Skeletal muscle cell (primary cell): ENCODE results near the gene MAD1L1.

Experiments used
- DNase-seq: peaks from one replicate; pipeline ENCODE4 v3.0.0-alpha.2; 2010; ENCODE audit warnings: low read depth
- H3K4me3 ChIP-seq: 2 replicates; pipeline ENCODE4 v1.5.1; 2011; ENCODE audit warnings: low read depth, mild to moderate bottlenecking, control low read depth, low read length, moderate library complexity

The MAD1L1 gene

DNA sequence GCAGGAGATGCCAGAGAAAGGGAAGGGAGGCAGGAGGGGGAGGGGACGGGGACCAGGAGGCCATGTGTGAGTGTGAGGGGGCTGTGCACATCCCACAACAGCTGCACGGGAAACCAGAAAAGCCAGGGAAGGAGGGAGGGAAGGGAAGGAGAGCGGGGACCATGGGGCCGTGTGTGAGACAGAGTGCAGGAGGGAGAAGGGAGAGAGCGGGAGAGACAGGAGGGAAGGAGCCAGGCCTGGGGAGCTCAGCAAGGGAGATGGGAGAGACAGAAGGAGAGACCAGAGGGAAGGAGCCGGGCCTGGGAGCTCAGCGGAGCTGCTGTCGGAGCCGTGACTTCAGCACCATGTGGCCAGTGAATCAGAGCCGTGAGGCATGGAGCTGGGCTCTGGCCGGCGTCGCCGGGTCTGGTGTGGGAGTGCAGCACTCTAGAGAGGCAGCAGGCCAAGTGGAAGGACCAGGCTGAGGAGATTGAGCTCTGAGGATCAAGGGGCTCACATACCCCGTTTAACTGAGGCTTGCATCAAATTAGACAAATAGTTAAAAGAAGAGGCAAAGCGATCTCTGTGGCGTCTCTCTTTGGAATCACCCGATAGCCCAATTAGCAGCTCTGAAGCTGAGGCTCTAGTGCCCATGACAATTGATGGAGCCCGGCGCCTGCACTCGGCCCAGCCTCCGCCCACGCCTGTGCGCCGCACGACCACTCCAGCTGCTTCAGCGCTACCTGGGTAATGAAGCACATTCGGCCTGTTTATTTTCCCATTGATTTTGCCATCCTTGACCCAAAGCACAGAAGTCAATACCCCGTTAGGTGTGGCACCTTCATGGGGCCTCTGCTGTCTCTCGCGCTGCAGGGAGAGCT lies 150.4 kb downstream of the MAD1L1 start:
- DNase-seq: peak; percentile 66

DNA sequence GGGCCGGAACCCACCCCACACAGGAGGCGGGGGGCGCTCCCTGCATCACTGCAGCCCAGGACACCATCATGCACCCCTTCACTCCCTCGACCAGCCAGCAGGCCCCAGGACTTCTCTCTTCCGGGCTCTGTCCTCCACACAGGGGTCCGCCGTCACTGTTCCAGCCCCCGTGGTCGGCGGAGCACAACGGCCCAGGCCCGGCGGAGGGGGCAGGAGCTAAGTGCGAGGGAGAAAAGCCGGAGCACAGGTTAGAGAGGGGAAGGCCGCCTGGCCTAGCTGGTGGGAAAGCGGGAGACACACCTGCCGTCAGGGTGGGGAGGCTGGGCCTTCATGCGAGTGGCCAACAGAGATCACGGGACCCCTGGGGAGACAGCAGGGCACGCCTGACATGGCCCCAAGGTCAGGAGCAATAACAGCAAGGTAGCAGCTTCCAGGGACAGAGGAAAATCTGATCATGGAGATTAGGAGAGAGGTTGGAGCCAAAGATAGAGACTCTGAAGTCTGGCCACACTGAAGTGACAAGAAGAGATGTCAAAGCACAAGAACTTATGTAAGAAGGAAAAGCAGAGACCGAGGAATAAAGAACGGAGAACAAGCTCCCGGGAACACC lies 151.1 kb downstream of the MAD1L1 start:
- no peak for DNase-seq
- H3K4me3 ChIP-seq: no peak overlapping the region

More for the DNA sequence above, 150.4 kb downstream of the MAD1L1 start:
- H3K4me3 ChIP-seq: no peak overlapping the region

DNA sequence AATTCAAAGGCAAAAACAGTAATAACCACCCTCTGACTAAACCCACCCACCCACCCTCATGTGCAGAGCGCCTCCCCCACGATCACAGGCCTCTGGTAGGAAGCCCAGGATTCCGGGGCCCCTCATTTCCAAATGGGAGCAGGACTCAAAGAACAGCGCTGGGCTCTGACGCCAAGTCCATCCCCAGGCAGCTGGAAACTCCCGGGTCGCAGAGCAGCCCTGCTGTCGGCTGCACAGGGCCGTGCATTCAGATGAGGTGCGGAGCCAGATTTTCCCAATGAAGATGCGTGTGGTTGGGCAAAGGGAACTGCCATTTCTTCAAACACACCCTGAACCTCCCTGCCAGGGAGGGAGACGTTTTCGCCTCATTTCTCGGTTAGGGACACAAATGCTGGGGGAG lies 152.3 kb downstream of the MAD1L1 start:
- H3K4me3 ChIP-seq: no peak overlapping the region
- DNase-seq: no peak

DNA sequence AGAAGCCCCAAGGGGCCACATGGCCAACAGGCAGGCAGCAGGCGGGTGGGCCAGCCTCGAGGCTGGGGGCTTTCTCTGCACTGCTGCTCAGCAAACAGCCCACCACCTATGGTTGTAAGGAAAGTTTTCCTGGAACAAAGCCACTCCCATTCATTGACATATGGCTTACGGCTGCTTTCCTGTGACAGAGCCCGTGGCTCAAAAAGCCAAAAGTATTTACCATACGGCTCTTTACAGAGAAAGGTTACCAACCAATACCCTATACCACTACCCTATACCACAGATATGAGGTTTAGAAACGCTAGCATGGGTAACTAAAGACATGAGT lies 152.7 kb downstream of the MAD1L1 start:
- no peak overlapping the region for H3K4me3 ChIP-seq
- no peak for DNase-seq

DNA sequence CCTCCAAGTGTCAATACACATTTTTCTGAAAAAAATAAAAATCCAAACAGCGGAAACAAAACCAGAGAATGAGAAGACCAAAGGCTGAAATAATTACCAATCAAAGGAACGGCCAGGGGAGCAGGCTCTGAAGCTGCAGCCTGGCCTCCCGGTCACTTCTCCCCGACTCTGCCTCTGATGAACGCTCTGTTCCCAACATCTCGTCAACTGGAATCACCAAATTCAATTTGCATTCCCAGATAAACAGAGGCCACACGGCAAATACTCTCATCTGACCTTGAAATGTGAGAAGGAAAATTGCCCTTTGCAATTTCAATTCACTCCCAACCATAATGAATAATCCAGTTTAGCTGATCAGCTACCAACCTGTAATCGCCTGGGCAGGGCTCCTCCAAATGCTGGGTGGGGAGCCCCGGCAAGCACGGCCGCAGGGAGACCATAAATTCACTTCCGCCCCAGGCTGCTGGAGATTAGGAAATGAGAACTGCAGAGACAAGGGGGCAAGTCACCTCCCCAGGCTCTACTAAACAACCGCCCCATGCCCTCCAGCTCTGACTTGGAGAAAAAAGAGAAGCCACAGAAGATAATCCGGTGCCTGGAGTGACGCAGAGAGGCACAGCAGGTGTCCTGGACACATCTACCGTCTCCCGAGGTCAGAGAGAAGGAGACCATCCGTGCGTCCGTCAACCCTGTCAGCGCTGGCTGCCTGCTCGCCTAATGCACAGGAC lies 153.2 kb downstream of the MAD1L1 start:
- H3K4me3 ChIP-seq: no peak overlapping the region
- DNase-seq: no peak

DNA sequence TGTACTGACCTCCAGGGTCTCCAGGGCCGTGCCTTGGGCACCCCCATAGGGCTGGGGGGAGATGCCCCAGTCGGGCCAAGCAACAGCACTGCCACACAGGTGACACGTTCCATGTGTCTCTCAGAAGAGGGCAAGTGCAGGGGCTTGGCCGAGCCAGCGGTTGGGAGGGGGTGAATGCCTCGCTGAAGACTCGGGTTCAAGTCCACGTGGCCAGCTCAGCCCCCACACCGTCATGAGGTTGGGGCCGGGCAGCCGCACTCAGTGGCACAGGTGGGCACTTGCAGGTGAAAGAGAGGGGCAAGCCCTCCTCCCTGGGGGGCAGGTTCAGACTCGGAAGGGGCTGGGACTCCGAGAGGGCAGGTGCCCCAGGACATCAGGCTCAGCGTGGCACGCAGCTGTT lies 153.8 kb downstream of the MAD1L1 start:
- H3K4me3 ChIP-seq: no peak overlapping the region
- DNase-seq: no peak

DNA sequence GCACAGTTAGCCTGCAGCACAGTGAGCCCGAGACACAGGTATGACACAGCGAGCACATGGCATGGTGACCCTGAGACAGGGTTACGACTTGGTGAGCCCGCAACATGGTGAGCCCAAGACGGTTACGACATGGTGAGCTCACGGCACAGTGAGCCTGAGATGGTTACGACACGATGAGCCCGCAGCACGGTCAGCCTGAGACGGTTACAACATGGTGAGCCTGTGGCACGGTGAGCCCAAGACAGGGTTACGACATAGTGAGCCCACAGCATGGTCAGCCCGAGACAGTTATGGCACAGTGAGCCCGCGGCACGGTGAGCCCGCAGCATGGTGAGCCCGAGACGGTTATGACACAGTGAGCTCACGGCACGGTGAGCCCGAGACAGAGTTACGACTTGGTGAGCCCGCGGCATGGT lies 156.1 kb downstream of the MAD1L1 start:
- no peak for DNase-seq
- H3K4me3 ChIP-seq: no peak overlapping the region

DNA sequence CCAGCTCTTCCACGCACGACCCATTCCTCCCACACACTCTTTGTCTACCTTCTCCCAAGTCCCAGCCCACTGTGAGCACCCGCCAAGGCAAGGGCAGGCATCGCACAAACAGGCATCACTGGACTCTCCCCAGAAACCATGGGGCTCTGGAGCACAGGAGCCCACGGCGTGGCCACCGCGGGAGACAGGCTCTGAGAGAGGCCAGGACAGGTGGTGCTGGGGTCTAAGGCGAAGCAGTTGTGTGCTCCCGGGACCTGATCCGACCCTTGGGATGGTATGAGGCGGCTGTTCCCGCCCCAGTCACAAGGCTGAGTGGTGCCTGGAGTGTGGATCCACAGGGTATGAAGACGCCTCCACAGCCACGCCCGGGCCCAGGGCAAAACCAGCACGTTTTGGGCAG lies 156.9 kb downstream of the MAD1L1 start:
- no peak for DNase-seq
- no peak overlapping the region for H3K4me3 ChIP-seq

DNA sequence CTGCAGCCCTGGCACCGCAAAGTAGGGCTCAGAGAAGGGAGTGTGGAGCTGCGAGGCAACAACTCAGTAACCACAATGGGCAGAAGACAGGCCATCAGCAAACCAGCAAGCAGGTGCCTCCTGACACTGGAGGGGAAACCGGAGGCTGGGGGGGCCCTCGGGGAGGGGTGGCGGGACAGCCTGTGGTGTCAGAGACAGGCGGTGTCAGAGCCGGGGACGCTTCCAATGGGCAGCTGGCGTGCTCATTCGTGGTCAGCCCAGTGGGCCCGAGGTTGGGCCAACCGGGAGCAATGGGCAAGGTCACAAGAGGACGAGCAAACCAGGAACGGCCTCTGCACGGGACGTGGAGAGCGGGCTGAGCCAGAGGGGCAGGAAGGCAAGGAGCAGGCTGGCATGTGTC lies 158.1 kb downstream of the MAD1L1 start:
- no peak overlapping the region for H3K4me3 ChIP-seq
- DNase-seq: no peak

DNA sequence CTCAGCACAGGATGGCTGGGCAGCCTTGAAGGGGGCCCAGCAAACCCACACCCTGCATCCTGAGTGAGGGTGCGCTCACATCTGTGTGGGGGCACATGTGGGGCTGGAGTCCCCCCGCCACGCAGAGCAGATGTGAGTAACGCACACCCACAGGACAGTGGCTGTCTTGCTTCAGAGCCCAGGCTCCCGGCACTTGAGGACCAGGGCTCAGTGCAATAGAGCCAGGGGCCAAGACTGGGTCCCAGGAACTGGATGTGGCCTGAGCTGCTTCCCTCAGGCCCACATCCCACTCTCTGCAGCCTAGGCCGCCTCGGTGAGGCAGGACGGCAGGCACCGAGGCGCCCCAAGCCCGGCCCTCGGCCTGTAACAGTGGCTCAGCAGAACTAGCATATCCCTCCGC lies 159.9 kb downstream of the MAD1L1 start:
- no peak for DNase-seq
- no peak overlapping the region for H3K4me3 ChIP-seq

DNA sequence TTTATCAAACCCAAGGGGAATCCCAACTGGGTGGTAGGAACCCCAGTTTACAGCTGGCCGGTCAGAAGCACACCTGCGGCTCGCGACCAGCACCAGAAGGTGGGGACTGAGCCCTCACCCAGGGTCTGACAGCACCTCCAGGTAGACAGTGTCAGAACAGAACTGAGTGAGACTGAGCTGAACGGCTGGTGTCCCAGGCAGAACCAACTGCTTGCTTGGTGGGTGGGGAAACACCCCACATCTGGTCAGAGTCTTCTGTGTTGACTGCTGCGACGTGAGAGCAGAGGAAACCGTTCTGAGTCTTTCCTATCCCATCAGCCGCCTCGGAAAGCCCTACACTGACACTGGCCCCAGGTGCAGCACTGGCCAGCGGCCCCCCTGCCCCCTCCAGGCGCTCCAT lies 160.7 kb downstream of the MAD1L1 start:
- H3K4me3 ChIP-seq: no peak overlapping the region
- DNase-seq: no peak

DNA sequence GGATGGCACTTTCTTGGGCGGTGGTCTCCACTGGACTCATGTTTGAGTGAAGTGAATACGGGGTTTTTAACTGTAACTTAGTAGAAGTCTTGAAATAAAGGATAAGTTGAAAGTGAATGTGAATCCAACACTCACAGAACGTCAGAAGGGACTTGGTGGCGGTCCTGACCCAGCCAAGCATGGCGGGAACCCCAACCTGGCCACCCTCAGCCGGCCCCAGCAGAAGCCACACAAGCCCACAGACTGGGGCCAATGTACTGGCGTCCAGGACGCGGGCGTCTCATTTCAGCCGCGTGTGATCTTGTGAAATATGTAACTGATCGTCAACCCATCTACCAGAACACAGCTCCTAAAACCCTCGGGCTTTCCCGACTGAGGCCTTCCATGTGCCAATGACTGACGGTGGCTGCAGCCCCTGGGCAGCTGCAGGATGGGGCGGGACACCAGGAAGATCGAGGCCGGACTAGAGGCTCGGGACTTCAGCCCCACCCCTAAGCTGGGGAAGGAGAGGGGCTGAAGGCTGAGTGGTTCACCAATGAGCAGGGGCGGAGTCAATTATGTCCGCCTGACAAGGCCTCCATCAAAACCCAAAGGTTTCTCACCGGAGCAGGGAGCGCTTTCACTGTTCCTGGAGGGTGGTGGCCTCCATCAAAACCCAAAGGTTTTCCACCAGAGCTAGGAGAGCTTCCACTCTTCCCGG lies 161.5 kb downstream of the MAD1L1 start:
- no peak overlapping the region for H3K4me3 ChIP-seq
- DNase-seq: no peak

DNA sequence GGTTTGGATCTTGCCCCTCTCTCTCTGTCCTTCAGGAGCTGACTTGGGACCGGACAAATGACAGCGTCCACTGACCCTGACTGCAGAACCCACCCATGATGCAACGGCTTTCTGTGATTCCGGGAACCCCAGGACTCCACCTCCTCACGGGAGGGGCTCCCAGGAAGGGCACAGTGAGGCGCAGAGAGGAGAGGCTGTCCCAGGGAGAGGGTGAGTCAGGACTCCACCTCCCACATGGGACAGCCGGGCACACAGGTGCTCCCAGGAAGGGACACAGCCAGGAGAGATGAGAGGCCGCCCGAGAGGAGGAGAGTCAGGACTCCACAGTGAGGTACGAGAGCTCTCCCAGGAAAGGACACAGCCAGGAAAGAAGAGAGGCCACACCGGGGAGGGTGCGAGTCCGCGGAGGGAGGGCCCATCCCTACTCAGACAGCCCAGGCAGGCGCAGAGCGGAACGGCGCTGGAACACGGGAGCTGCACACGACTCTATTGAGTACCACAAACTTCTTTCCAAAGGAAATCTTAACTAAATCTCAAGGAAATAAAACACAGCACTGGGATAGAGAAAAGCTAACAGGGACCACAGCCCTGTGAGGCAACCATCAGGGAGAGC lies 162.5 kb downstream of the MAD1L1 start:
- no peak for DNase-seq
- H3K4me3 ChIP-seq: no peak overlapping the region

DNA sequence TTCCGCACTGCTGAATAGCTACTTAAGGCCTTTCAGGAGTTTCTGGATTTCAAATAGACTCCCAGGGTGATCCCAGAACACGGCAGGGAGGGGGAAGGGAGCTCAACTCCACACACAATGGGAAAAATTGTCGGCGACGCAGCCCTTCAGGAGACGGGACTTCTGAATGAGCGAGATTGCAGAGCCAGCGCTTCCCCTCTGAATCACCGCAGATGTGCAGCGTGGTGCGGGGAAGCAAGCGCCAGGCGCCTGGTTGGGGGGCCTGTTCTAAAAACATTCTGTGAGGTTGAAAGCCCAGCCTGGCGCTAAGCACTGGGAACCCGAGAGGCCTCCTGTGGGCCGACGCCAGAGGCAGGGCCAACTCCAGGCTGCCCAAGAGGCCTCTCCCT lies 163.3 kb downstream of the MAD1L1 start:
- H3K4me3 ChIP-seq: no peak overlapping the region
- no peak for DNase-seq

DNA sequence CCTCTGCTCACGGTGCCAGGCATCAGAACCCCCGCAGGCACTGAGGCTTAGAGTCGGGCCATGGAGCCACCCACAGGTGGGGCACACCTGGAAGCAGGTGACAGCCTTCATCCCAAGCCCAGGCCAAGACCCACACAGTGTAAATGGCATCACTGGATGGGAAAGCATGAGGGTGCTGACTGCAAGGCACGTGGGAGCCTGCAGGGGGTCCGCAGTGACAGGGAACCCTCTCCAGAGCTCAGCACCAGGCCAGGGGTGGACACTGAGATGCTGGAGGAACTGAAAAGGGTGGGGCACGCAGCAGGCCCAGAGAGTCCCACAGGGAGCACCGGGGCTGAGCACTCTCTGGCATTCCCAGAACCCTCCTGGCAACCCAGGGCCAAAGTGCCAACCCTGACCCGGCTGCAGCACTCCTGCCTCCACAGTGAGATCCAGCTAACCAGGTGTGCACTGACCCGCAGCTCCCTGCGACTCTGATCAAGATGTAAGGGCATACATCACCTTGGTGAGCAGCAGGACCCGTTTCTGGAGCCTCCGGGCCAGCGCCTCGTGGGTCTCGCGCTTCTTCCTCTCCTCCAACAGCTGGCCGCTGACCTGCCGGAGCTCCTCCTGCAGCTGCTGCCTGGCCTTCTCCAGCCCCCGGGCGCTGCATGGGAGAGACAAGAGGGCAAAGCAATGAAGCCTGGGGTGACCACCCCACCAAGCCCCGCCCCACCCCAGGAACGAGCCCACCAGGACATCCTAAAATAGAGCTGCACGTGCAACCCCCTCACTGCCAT lies 163.9 kb downstream of the MAD1L1 start:
- no peak overlapping the region for H3K4me3 ChIP-seq
- DNase-seq: no peak

DNA sequence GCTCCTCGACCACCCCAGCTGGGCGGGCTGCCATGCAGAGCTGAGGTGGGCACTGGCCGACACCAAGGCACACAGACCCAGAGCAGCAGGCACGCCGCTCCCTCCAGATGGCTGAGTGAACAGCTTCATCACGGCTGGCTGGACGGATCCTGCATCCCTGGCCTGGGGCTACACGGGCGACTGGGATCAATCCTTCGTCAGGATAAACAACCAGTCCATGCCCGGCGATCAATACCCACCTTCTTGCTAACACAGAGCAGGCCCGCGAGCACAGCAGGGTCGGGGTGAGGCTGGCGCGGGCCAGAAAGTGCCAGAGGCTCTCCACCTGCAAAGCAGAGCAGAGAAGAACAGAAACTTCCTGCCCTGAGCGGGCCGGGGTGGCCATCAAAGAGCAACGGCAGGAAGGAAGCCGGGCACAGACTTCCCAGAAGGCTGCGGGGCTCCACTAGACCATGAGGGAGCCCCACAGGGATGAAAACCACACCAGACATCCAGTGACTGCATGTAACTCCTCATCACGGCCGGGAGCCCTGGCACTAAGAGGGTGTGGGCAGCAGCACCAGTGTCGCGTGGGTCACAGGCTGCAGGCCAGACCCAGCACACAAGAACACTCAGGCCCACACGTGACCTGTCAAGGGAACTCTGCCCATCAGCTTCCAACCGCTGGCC lies 166.4 kb downstream of the MAD1L1 start:
- DNase-seq: no peak
- no peak overlapping the region for H3K4me3 ChIP-seq

DNA sequence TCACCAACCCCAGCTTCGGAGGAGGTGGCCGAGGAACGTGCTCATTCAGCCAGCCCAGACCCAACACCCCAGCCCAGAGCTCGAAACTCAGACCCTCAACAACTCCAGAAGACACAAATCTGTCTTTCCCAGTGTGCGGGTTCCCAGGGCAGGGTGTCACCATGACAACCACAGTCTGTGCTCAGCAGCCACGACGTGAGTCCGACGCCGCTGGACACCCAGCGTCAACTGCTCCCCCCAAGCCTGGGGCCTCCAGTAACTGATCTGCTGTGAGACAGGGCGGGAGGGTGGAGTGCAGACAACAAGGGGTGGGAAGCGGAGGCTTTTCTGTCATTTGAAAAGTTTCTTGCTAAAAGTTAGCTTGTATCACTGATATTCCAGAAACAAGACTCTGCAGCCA lies 167.2 kb downstream of the MAD1L1 start:
- no peak for DNase-seq
- H3K4me3 ChIP-seq: no peak overlapping the region

DNA sequence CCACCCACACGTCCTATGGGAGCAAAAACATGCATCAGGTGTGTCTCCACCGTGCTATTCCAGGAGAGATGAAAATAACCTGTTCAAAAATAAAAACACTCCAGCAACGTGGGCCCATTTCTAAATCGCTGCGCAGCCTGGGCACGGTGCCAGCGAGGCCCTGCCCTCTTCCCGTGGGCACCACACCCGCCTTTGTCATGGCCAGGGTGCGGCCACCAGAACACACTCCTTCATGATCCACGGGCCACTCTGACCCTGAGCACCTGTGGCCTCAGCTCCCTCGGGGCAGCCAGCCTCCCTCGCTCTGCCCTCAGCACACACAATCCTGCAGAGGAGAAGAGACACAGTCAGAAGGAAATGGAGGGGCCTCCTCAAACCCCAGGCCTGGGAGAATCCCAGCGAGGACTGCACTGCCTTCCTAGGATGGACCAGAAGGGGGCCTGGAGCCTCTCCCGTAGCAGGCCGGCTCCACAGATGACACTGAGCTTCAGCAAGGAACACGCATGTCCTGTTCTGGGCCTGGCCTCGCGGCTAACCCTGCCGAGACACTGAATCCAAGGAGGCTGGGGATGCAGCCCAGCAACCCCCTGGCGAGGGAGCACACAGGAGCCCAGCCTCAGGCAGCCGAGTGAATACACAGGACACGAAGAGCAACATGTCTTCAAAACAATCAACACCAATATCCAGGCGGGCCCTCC lies 169.0 kb downstream of the MAD1L1 start:
- no peak for DNase-seq
- H3K4me3 ChIP-seq: no peak overlapping the region
